Gastrocnemius medialis (tissue), 4 donors: Measurements from ENCODE around the gene NOS1AP. TPM values are rescaled to one million over a fixed set of nuclear protein-coding genes. Genes with fewer than 3 reads are reported as not detected.

ENCODE experiments used
- ATAC-seq, 2 donors: fragments of 150-250 bp; one replicate each; pipeline ENCODE4 v1.9.1; 2016
- DNase-seq, 2 donors: peaks; one replicate each; pipeline ENCODE4 v3.0.0-alpha.2; 2019
- H3K27ac ChIP-seq, 4 donors: fragments of 200-600 bp; sonication (generic); 1 replicate in 1 of 4; 2 replicates in 3 of 4; pipeline ENCODE4 v1.5.1; 2016 to 2018; ENCODE audit warnings: mild to moderate bottlenecking in 2 of 4, moderate library complexity in 1 of 4
- H3K27me3 ChIP-seq, 3 donors: fragments of 200-600 bp; sonication (generic) in 2 of 3; 1 replicate in 1 of 3; 2 replicates in 2 of 3; pipeline versions ENCODE4 v1.5.1 to v1.6.0; 2016 to 2019; ENCODE audit warnings: mild to moderate bottlenecking in 1 of 3, moderate library complexity in 1 of 3
- H3K36me3 ChIP-seq, 2 donors: fragments of 200-600 bp; sonication (generic) in 1 of 2; one replicate each; pipeline ENCODE4 v1.5.1; 2017 to 2018
- H3K4me1 ChIP-seq, 2 donors: fragments of 200-600 bp; sonication (generic) in 1 of 2; one replicate each; pipeline ENCODE4 v1.5.1; 2016 to 2017; ENCODE audit warnings: mild to moderate bottlenecking in 2 of 2
- H3K4me3 ChIP-seq, 4 donors: fragments of 200-600 bp; sonication (generic) in 3 of 4; 1 replicate in 1 of 4; 2 replicates in 3 of 4; pipeline ENCODE4 v1.5.1; 2016 to 2019; ENCODE audit warnings: mild to moderate bottlenecking in 2 of 4
- H3K9me3 ChIP-seq, 3 donors: fragments of 200-600 bp; sonication (generic) in 2 of 3; 1 replicate in 1 of 3; 2 replicates in 2 of 3; pipeline ENCODE4 v1.5.1; 2016 to 2019
- POLR2A ChIP-seq, 2 donors: fragments of 450-650 bp; IDR thresholded peaks; one replicate each; pipeline ENCODE4 v1.6.1; 2017; ENCODE audit warnings: antibody characterized with exemption in 2 of 2, mild to moderate bottlenecking in 2 of 2, moderate library complexity in 2 of 2
- in situ Hi-C, 4 donors: fragments of 200-750 bp; cut with MboI; loops; one replicate each; pipeline versions ENCODE4 v1.15.0 to v1.8.0; 2017; ENCODE audit warnings: low sequenced_read_pairs in 4 of 4
- intact Hi-C: fragments of 100-400 bp; cut with DNase I; formaldehyde crosslinking; loops from one replicate; pipeline ENCODE4 v1.15.1; 2023; ENCODE audit warnings: low total_unique reads
- total RNA-seq, 4 donors: library from RNA; depleted of rRNA; stranded (reverse); fragments of >200 nt; gene quantifications; one replicate each; pipeline versions ENCODE4 v1.1.0 to v1.2.3, GENCODE V29; 2016
- TF ChIP-seq, protein P1 (sequence below), 5 experiments: fragments of 450-650 bp in 3 of 5; fragments of 200-600 bp in 2 of 5; sonication (generic) in 2 of 5; IDR thresholded peaks in 4 of 5; conservative IDR thresholded peaks in 1 of 5; 1 replicate in 4 of 5; 2 replicates in 1 of 5; pipeline ENCODE4 v1.5.1; 2016 to 2019; ENCODE audit warnings: antibody characterized with exemption in 5 of 5, mild to moderate bottlenecking in 3 of 5, moderate library complexity in 3 of 5

The NOS1AP gene
- total RNA-seq, 4 donors from 2014 or later: 0.20 to 0.40 (median 0.25) TPM

DNA sequence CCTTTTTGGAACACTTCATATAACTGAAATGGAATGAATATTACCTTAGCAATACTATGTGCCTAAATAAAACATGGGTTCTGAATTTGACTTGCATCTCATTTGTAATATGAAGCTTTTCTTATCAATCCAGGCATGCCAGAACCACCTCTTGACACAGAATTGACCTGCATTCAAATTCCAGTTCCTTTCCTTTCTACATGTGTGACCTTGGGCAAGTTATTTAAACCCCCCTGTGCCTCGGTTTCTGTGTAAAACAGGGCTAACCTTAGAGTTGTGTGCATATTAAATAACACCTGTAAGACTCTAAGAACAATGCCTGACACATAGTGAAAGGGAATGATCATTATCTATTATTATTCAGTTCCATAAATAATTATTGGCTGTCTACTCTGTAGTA lies 2.0 kb upstream of the NOS1AP start:
- H3K27ac ChIP-seq: no peak overlapping the region
- in situ Hi-C loops: no loop called here
- ATAC-seq (no peak), DNase-seq (no peak)
- H3K27me3 ChIP-seq: peaks cover 0 to 6% (median 0%) of the 10 kb centered on the region in 3 donors
- TF ChIP-seq, protein P1, sequence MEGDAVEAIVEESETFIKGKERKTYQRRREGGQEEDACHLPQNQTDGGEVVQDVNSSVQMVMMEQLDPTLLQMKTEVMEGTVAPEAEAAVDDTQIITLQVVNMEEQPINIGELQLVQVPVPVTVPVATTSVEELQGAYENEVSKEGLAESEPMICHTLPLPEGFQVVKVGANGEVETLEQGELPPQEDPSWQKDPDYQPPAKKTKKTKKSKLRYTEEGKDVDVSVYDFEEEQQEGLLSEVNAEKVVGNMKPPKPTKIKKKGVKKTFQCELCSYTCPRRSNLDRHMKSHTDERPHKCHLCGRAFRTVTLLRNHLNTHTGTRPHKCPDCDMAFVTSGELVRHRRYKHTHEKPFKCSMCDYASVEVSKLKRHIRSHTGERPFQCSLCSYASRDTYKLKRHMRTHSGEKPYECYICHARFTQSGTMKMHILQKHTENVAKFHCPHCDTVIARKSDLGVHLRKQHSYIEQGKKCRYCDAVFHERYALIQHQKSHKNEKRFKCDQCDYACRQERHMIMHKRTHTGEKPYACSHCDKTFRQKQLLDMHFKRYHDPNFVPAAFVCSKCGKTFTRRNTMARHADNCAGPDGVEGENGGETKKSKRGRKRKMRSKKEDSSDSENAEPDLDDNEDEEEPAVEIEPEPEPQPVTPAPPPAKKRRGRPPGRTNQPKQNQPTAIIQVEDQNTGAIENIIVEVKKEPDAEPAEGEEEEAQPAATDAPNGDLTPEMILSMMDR (IDR thresholded peaks at IDR 0.05 in 4 of 5, conservative IDR thresholded peaks at IDR 0.05 in 1 of 5): no peak
- no peak for TF ChIP-seq POLR2A (IDR thresholded peaks at IDR 0.05)
- H3K9me3 ChIP-seq: no peaks in the 10 kb centered on the region
- no peak overlapping the region for H3K4me3 ChIP-seq
- peaks cover 12% of the 10 kb centered on the region in 2 donors for H3K4me1 ChIP-seq
- H3K36me3 ChIP-seq: no peaks in the 10 kb centered on the region
- intact Hi-C loops: no loop called here

DNA sequence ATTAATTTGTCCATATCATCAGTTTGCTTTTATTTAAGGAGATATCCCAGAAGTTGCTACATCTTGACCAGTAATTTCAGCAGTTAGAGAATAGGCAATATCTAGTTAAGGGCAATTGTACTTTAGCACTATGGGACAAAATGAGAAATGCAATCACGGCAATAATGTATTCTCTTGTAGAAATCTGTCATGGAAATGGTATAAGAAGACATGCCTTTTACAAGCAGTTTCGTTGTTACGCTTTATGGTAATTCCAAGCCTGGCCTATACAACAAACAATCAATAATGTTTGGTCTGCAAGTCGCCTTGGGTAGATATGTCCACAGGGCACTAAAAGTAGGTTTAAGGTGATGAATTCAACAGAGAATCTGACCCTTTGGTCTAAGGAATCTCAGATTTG lies 1.2 kb upstream of the NOS1AP start:
- H3K4me1 ChIP-seq: peaks cover 12% of the 10 kb centered on the region in 2 donors

DNA sequence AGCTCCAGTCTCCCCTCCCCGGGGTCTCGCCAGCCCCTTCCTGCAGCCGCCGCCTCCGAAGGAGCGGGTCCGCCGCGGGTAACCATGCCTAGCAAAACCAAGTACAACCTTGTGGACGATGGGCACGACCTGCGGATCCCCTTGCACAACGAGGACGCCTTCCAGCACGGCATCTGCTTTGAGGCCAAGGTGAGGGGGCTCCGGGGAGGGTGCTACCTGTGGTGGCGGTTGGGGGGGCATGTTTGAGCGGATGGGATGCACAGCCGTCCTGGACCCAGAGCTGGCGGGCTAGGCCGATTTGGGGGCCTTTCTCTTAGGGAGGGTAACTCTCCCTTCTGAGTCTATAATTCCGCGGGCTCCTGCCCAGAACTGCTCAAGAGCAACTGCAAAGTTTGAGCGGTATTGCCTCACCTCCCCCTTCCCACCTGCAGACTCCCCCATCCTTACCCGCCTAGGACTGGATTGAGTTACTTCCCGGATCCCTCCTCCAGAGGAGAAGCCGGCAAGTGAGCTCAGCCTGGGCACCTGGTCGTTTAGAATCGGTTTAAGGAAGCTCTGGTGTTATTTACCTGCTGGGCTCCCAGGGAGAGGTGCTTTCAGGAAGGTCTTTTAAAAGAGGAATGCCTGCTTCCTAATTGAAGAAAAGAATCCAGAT lies 730 bp downstream of the NOS1AP start:
- intact Hi-C loops (no loop called here), in situ Hi-C loops (no loop called here)
- H3K27me3 ChIP-seq: peaks cover 0 to 6% (median 0%) of the 10 kb centered on the region in 3 donors

More for the DNA sequence above, 1.2 kb upstream of the NOS1AP start:
- intact Hi-C loops (no loop called here), in situ Hi-C loops (no loop called here)
- H3K36me3 ChIP-seq: no peaks in the 10 kb centered on the region
- H3K27me3 ChIP-seq: peaks cover 0 to 6% (median 0%) of the 10 kb centered on the region in 3 donors
- H3K4me3 ChIP-seq: no peak overlapping the region
- DNase-seq: no peak
- no peaks in the 10 kb centered on the region for H3K9me3 ChIP-seq
- no peak overlapping the region for H3K27ac ChIP-seq
- no peak for ATAC-seq
- TF ChIP-seq POLR2A (IDR thresholded peaks at IDR 0.05): no peak
- TF ChIP-seq, protein P1 (IDR thresholded peaks at IDR 0.05 in 4 of 5, conservative IDR thresholded peaks at IDR 0.05 in 1 of 5): no peak

DNA sequence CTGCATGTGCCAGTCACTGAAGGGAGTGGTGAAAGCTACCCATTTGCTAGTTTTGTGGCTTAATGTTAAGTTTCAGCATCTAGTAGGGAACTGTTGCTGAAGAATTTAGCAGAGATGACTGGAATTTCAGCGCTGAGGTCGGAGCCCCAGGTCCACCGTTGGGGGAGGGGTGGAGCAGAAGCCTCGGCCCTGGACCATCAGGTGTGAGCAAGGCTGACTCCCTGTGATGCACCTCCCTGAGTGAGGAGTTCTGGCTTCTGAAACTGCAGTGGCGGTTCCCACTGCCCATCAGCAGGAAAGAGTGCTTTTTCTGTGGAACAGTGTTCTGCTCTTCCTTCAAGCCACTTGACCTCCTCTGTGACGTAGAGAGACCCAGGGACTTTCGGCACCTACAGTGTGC lies 1.3 kb downstream of the NOS1AP start:
- peak overlapping the region in 3 of 4 donors; percentile 62 to 72 (median 71) for H3K4me3 ChIP-seq
- intact Hi-C loops (no loop called here), in situ Hi-C loops (no loop called here)
- H3K27ac ChIP-seq: no peak overlapping the region
- DNase-seq (no peak), ATAC-seq (no peak)
- peaks cover 12% of the 10 kb centered on the region in 2 donors for H3K4me1 ChIP-seq
- no peak for TF ChIP-seq POLR2A (IDR thresholded peaks at IDR 0.05)
- TF ChIP-seq, protein P1 (IDR thresholded peaks at IDR 0.05 in 4 of 5, conservative IDR thresholded peaks at IDR 0.05 in 1 of 5): no peak
- peaks cover 0 to 9% (median 0%) of the 10 kb centered on the region in 3 donors for H3K27me3 ChIP-seq
- no peaks in the 10 kb centered on the region for H3K36me3 ChIP-seq
- no peaks in the 10 kb centered on the region for H3K9me3 ChIP-seq

More for the DNA sequence above, 730 bp downstream of the NOS1AP start:
- TF ChIP-seq, protein P1 (IDR thresholded peaks at IDR 0.05 in 4 of 5, conservative IDR thresholded peaks at IDR 0.05 in 1 of 5): no peak
- TF ChIP-seq POLR2A (IDR thresholded peaks at IDR 0.05): no peak
- peak in 1 of 2 donors; percentile 11 for DNase-seq
- Histone ChIP-seq H3K36me3 (no peaks in the 10 kb centered on the region), H3K27ac (peak overlapping the region in 2 of 4 donors; percentile 54 to 60), H3K9me3 (no peaks in the 10 kb centered on the region), H3K4me1 (peaks cover 12% of the 10 kb centered on the region in 2 donors), H3K4me3 (peak overlapping the region; percentile 62 to 76 (median 72))
- peak in 1 of 2 donors; percentile 7 for ATAC-seq
